GM12865 (cell line): ENCODE results near the gene VWA3B.

Experiments used
- DNase-seq: peaks from one replicate; pipeline ENCODE4 v3.0.0; 2010; ENCODE audit warnings: low read depth
- H3K4me3 ChIP-seq: 2 replicates; pipeline ENCODE4 v1.5.1; 2011; ENCODE audit warnings: mild to moderate bottlenecking, low read depth, low read length, control low read depth
- TF ChIP-seq, protein P1 (sequence below): IDR thresholded peaks from 2 replicates; pipeline ENCODE4 v1.5.1; 2011; ENCODE audit warnings: low read length, control low read depth, low read depth, inconsistent platforms; ENCODE audit not compliant: insufficient read depth; ENCODE audit errors: missing control alignments

The VWA3B gene

DNA sequence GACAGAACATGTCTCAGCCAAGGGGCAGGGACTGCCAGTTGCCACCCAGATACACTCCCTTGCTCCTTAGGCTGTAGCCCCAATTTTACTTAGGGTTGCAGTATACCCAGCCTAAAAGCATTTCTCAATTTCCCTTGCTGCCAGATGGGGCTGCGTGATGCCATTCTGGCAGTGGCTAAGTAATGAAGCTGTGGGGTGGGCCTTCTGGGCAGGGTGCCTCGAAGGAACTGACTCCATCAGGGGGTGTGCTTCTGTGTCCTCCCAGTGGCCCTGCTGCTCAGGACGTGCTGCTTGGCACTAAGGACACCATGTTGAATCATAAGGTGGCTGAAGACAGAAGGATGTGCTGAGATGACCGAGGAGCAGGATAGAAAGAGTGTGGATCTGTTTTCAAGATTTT lies 74.2 kb downstream of the VWA3B start:
- no peak overlapping the region for H3K4me3 ChIP-seq
- TF ChIP-seq, protein P1, sequence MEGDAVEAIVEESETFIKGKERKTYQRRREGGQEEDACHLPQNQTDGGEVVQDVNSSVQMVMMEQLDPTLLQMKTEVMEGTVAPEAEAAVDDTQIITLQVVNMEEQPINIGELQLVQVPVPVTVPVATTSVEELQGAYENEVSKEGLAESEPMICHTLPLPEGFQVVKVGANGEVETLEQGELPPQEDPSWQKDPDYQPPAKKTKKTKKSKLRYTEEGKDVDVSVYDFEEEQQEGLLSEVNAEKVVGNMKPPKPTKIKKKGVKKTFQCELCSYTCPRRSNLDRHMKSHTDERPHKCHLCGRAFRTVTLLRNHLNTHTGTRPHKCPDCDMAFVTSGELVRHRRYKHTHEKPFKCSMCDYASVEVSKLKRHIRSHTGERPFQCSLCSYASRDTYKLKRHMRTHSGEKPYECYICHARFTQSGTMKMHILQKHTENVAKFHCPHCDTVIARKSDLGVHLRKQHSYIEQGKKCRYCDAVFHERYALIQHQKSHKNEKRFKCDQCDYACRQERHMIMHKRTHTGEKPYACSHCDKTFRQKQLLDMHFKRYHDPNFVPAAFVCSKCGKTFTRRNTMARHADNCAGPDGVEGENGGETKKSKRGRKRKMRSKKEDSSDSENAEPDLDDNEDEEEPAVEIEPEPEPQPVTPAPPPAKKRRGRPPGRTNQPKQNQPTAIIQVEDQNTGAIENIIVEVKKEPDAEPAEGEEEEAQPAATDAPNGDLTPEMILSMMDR: no peak
- no peak for DNase-seq

DNA sequence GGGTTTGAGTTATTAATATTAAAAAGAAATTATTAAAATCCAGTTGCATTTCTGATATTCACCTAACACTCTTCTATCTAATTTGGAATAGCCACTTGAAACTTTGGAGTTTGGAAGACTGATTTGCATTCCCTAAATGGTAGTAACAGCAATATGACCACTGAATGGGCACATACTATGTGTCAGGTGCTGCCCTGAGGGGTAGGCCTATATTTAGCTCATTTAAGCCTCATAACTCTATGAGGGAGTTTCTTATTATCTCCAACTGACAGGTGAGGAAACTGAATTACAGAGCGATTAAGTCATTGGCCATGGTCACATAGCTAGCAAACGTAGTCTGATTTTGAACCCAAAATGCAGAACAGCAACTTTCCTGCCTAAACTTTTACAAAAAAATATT lies 77.3 kb downstream of the VWA3B start:
- no peak overlapping the region for H3K4me3 ChIP-seq
- TF ChIP-seq, protein P1: no peak
- DNase-seq: no peak

DNA sequence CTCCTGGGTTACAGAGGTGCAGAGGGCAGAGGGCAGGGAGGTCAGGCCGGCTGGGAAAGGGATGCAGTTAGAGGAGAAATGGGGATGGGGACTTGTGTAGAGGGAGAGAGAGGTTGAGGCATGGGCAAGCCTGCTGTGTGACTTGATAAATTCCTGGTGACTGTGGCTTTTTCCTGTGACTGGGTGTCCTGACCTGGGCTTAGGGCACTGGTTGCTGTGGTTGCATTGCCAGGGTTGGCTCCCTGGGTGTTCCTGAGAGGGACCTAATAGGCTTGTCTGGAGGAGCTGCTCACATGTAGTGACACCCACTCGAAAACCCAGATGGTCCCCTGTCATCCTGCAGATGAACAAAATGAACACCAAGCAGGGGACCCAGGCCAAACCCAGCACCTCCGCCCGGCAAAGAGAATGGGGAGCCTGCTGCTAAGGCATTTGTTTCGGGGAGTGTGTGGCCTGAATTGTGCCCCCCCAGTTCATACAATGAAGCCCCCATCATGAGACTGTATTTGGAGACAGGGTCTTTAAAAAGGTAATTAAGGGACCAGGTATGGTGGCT lies 78.6 kb downstream of the VWA3B start:
- no peak for DNase-seq
- TF ChIP-seq, protein P1: no peak
- no peak overlapping the region for H3K4me3 ChIP-seq

DNA sequence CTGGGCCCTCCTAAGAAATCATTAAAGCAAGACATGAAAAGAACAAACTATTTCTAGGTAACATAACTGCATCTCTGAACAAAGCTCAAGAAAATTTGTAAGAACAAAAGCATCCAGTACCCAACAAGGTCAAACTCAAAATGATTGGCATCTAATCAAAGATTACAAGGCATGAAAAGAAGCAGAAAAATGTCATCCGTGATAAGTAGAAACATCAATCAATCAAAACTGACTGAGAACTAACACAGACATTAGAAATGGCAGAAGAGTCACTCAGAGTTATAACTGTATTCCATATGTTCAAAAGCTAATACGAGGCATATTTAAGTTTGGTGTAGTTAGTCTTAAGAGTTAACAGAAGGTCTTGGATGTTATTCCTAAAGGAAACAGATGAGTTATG lies 80.9 kb downstream of the VWA3B start:
- no peak overlapping the region for H3K4me3 ChIP-seq
- DNase-seq: no peak
- TF ChIP-seq, protein P1: no peak

DNA sequence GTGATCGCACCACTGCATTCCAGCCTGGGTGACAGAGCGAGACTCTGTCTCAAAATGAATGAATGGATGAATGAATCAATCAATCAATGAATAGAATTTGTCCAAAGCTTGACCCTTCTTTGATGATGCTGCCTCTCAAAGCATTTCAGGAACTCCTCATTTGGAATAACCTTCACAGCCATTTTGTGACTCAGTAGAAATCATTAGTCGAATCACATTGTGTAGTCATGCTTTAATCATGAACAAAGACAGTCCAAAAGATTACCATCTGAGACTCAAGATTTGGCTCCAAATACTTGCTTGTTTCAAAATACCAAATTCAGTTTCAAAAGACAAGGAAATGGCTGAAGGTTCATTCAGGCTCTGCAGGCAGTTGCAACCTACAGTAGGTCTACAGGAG lies 83.1 kb downstream of the VWA3B start:
- H3K4me3 ChIP-seq: no peak overlapping the region
- DNase-seq: no peak
- TF ChIP-seq, protein P1: no peak

DNA sequence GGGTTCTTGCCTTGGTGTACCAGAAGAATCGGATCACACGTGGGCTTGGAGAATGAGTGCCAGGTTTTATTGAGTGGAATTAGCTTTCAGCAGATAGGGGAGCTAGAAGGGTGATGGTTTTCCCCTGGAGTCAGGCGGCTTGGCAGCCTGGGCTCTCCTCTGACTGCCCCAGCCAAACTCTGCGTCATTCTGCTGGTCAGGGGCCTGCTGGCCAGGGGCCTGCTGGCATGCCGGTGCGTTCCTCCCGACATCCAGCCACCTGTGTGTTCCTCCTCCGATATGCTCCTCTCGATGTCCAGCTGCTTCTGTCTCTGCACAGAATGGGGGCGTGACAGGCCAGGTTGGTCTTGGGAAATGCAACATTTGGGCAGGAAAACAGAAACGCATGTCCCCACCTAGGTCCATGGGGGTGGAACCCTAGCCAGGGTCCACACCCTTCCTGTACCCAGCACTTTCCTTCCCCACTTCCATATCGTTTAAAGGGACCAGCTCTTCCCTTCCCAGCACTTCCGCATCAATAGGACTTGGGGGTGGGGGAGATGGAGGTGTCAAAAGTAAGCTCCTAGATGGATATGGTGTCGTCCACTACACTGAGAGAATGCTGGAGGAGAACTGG lies 85.3 kb downstream of the VWA3B start:
- H3K4me3 ChIP-seq: no peak overlapping the region
- TF ChIP-seq, protein P1: no peak
- no peak for DNase-seq

DNA sequence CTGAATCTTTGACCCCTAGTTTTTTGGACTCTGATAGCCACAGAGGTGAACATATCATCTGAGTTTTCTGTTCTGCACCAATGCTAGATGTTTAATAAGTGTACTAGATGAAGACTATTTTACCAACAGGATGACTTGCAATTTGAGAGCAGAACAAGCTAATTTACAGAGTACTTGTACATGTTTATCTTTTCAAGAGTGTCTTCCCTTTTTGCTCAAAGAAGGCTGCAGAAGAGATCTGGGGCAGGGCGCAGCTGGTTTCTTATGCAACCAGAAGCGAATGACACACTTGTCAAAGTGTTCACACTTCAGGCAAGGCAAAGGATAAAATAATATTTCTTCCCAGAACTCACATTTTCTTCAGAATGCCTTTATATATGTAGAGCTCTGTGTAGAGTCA lies 86.0 kb downstream of the VWA3B start:
- TF ChIP-seq, protein P1: no peak
- DNase-seq: no peak
- H3K4me3 ChIP-seq: no peak overlapping the region
